ENCODE measurements around the gene KLF15. TPM values are rescaled to one million over a fixed set of nuclear protein-coding genes. Genes with fewer than 3 reads are reported as not detected.

KLF15 gene
- total RNA-seq, 1 experiment from 2014 or later = 3.3 TPM

GRCh38 chr3:126352476-126353454 lies 4.4 kb downstream of the KLF15 start:
- POLR2A ChIA-PET = no interaction called here
- Histone ChIP-seq H3K27ac (ENCODE audit: low read depth, low read length) (no peak overlapping the region), H3K4me3 (replicated peaks in 1 of 2; ENCODE audit: low read depth in 1 of 2, low read length in 2 of 2) (no peak overlapping the region)

More at GRCh38 chr3:126352476-126353454, 4.4 kb downstream of the KLF15 start:
- intact Hi-C loops (cut with micrococcal nuclease) = no loop called here
- ChIA-PET RAD21 (ENCODE audit: low non-redundant PET in 1 of 2, low total read pairs in 2 of 2, uncharacterized antibody in 2 of 2, unreplicated experiment in 2 of 2) (no interaction called here), CTCF (no interaction called here)
- BruUV-seq (replicated peaks) = no TSS peak
- Histone ChIP-seq H3K9ac (ENCODE audit: low read length) (no peak overlapping the region), H3K9me3 (ENCODE audit: control insufficient read depth in 1 of 2, insufficient read depth in 1 of 2, low read depth in 1 of 2, low read length in 2 of 2) (no peaks in the 10 kb centered on the region), H4K20me1 (ENCODE audit: insufficient read depth) (no peaks in the 10 kb centered on the region), H3K27me3 (ENCODE audit: insufficient read depth, low read length) (no peaks in the 10 kb centered on the region), H3K36me3 (ENCODE audit: control insufficient read depth in 1 of 2, insufficient read depth in 2 of 2, low read length in 2 of 2) (no peaks in the 10 kb centered on the region), H2AFZ (ENCODE audit: low read depth, low read length, poor library complexity, severe bottlenecking) (no peak overlapping the region), H3K79me2 (ENCODE audit: insufficient read depth, low read length) (no peaks in the 10 kb centered on the region), H3K4me2 (ENCODE audit: low read length) (no peak overlapping the region), H3K4me1 (ENCODE audit: control insufficient read depth in 1 of 2, insufficient read depth in 2 of 2, low read length in 2 of 2) (peaks cover 5 to 22% of the 10 kb centered on the region in 2 experiments; a peak in 3 of 4 replicates), H3K9me2 (ENCODE audit: insufficient read depth) (no peaks in the 10 kb centered on the region)
- TF ChIP-seq TCF7L2 (IDR thresholded peaks at IDR 0.05; ENCODE audit: borderline replicate concordance, extremely low read depth, insufficient read depth, insufficient read length) (no peak), EZH2 (IDR thresholded peaks at IDR 0.05) (no peak), POLR2A (IDR thresholded peaks at IDR 0.05; ENCODE audit: borderline replicate concordance, extremely low read depth, insufficient read depth, insufficient read length) (no peak), ZNF274 (IDR thresholded peaks at IDR 0.05; ENCODE audit: low read depth, low read length) (no peak), SIN3A (IDR thresholded peaks at IDR 0.05; ENCODE audit: low read depth) (no peak), SRF (IDR thresholded peaks at IDR 0.05; ENCODE audit: low read depth) (no peak), POLR2AphosphoS5 (IDR thresholded peaks at IDR 0.05; ENCODE audit: low read depth, low read length) (no peak), RAD21 (IDR thresholded peaks at IDR 0.05; ENCODE audit: low read depth) (no peak), CEBPB (IDR thresholded peaks at IDR 0.05; ENCODE audit: low read depth) (no peak), YY1 (IDR thresholded peaks at IDR 0.05; ENCODE audit: extremely low read depth, insufficient replicate concordance, low read depth, low read length) (no peak), ZFX (IDR thresholded peaks at IDR 0.05) (no peak), ELF1 (IDR thresholded peaks at IDR 0.05; ENCODE audit: borderline replicate concordance, low read depth) (no peak)
- TF ChIP-seq, protein P1, sequence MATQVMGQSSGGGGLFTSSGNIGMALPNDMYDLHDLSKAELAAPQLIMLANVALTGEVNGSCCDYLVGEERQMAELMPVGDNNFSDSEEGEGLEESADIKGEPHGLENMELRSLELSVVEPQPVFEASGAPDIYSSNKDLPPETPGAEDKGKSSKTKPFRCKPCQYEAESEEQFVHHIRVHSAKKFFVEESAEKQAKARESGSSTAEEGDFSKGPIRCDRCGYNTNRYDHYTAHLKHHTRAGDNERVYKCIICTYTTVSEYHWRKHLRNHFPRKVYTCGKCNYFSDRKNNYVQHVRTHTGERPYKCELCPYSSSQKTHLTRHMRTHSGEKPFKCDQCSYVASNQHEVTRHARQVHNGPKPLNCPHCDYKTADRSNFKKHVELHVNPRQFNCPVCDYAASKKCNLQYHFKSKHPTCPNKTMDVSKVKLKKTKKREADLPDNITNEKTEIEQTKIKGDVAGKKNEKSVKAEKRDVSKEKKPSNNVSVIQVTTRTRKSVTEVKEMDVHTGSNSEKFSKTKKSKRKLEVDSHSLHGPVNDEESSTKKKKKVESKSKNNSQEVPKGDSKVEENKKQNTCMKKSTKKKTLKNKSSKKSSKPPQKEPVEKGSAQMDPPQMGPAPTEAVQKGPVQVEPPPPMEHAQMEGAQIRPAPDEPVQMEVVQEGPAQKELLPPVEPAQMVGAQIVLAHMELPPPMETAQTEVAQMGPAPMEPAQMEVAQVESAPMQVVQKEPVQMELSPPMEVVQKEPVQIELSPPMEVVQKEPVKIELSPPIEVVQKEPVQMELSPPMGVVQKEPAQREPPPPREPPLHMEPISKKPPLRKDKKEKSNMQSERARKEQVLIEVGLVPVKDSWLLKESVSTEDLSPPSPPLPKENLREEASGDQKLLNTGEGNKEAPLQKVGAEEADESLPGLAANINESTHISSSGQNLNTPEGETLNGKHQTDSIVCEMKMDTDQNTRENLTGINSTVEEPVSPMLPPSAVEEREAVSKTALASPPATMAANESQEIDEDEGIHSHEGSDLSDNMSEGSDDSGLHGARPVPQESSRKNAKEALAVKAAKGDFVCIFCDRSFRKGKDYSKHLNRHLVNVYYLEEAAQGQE (IDR thresholded peaks at IDR 0.05; ENCODE audit: low read depth) = no peak
- TF ChIP-seq, protein P2, sequence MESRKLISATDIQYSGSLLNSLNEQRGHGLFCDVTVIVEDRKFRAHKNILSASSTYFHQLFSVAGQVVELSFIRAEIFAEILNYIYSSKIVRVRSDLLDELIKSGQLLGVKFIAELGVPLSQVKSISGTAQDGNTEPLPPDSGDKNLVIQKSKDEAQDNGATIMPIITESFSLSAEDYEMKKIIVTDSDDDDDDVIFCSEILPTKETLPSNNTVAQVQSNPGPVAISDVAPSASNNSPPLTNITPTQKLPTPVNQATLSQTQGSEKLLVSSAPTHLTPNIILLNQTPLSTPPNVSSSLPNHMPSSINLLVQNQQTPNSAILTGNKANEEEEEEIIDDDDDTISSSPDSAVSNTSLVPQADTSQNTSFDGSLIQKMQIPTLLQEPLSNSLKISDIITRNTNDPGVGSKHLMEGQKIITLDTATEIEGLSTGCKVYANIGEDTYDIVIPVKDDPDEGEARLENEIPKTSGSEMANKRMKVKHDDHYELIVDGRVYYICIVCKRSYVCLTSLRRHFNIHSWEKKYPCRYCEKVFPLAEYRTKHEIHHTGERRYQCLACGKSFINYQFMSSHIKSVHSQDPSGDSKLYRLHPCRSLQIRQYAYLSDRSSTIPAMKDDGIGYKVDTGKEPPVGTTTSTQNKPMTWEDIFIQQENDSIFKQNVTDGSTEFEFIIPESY (IDR thresholded peaks at IDR 0.05; ENCODE audit: extremely low read depth, insufficient replicate concordance, low read length) = no peak
- no peak for DNase-seq (ENCODE audit: low read depth, low spot score)
- no peak for ATAC-seq

All from HCT116 (cell line).